SHP77 treated with DMSO at 0.1 percent for 48 hours (cell line): ENCODE data around the gene DNAJC30.
"Not testable (repeated sequence)": the region's sequence is repeated elsewhere in the genome, so short reads cannot be mapped to it uniquely, and the experiment has no call there.

ENCODE experiments used
- DNase-seq: peaks from one replicate; lab custom pipeline; 2025; lab: John Stamatoyannopoulos, UW

DNAJC30 gene

GRCh38 chr7:73683056-73683787, at the start of gene DNAJC30, which contains the start of gene BUD23:
Gene DNAJC30 (minus strand): TSS chr7:73683453. CDS start chr7:73683423, 30 bp downstream.
Gene BUD23 (plus strand): TSS chr7:73683597. CDS start chr7:73683626, 29 bp downstream.
- DNase-seq: peak; percentile 84

- DNase-seq: no peak
Observed at GRCh38 chr7:73732397-73732796, 49.1 kb upstream of the DNAJC30 start.

- DNase-seq: no peak
Observed at GRCh38 chr7:73730485-73730884, 47.2 kb upstream of the DNAJC30 start.

- no peak for DNase-seq
Observed at GRCh38 chr7:73728551-73728950, 45.3 kb upstream of the DNAJC30 start.

- DNase-seq: no peak
Observed at GRCh38 chr7:73727952-73728351, 44.7 kb upstream of the DNAJC30 start.

- no peak for DNase-seq
Observed at GRCh38 chr7:73726083-73726466, 42.8 kb upstream of the DNAJC30 start.

- DNase-seq: no peak
Observed at GRCh38 chr7:73723813-73724212, 40.6 kb upstream of the DNAJC30 start.

GRCh38 chr7:73722785-73723184, 39.5 kb upstream of the DNAJC30 start:
- no peak for DNase-seq

GRCh38 chr7:73722182-73722581, 38.9 kb upstream of the DNAJC30 start:
- DNase-seq: not testable (repeated sequence)

- no peak for DNase-seq
Observed at GRCh38 chr7:73721377-73721817, 38.1 kb upstream of the DNAJC30 start.

GRCh38 chr7:73720443-73720842, 37.2 kb upstream of the DNAJC30 start:
- not testable (repeated sequence) for DNase-seq

GRCh38 chr7:73719806-73720169, 36.5 kb upstream of the DNAJC30 start:
- DNase-seq: no peak

- DNase-seq: no peak
Observed at GRCh38 chr7:73718905-73719805, 35.9 kb upstream of the DNAJC30 start, which contains the start of gene STX1A. Gene STX1A (minus strand): TSS chr7:73719669. CDS start chr7:73719631, 38 bp downstream.

GRCh38 chr7:73718438-73718881, 35.2 kb upstream of the DNAJC30 start:
- DNase-seq: no peak

- no peak for DNase-seq
Observed at GRCh38 chr7:73717991-73718405, 34.7 kb upstream of the DNAJC30 start.

GRCh38 chr7:73717025-73717807, 34.0 kb upstream of the DNAJC30 start:
- DNase-seq: no peak

- no peak for DNase-seq
Observed at GRCh38 chr7:73716318-73716890, 33.2 kb upstream of the DNAJC30 start.

GRCh38 chr7:73715648-73716317, 32.5 kb upstream of the DNAJC30 start:
- peak; percentile 84 for DNase-seq

- DNase-seq: not testable (repeated sequence)
Observed at GRCh38 chr7:73713319-73713718, 30.1 kb upstream of the DNAJC30 start.

- no peak for DNase-seq
Observed at GRCh38 chr7:73712773-73713172, 29.5 kb upstream of the DNAJC30 start.

GRCh38 chr7:73708961-73709549, 25.8 kb upstream of the DNAJC30 start:
- DNase-seq: no peak
